PC-3 (cell line): Measurements from ENCODE around the gene SLC7A7.

Experiments used
- EZH2 ChIP-seq: fragments of 300-600 bp; sonication (generic); IDR thresholded peaks from one replicate; pipeline ENCODE4 v1.6.1; 2017; ENCODE audit warnings: antibody characterized with exemption, mild to moderate bottlenecking, low read length; ENCODE audit not compliant: unreplicated experiment
- EZH2phosphoT487 ChIP-seq: fragments of 300-600 bp; sonication (generic); IDR thresholded peaks from 2 replicates; pipeline ENCODE4 v1.6.1; 2018; ENCODE audit warnings: mild to moderate bottlenecking, antibody characterized with exemption, low read length, borderline replicate concordance
- TF ChIP-seq, protein P1 (sequence below): fragments of 300-600 bp; sonication (generic); conservative IDR thresholded peaks from 2 replicates; pipeline ENCODE4 v1.5.1; 2017; ENCODE audit warnings: antibody characterized with exemption, low read depth, mild to moderate bottlenecking, low read length

GRCh38 chr14:22842211-22843122 lies 27.2 kb upstream of the SLC7A7 start:
- TF ChIP-seq, protein P1, sequence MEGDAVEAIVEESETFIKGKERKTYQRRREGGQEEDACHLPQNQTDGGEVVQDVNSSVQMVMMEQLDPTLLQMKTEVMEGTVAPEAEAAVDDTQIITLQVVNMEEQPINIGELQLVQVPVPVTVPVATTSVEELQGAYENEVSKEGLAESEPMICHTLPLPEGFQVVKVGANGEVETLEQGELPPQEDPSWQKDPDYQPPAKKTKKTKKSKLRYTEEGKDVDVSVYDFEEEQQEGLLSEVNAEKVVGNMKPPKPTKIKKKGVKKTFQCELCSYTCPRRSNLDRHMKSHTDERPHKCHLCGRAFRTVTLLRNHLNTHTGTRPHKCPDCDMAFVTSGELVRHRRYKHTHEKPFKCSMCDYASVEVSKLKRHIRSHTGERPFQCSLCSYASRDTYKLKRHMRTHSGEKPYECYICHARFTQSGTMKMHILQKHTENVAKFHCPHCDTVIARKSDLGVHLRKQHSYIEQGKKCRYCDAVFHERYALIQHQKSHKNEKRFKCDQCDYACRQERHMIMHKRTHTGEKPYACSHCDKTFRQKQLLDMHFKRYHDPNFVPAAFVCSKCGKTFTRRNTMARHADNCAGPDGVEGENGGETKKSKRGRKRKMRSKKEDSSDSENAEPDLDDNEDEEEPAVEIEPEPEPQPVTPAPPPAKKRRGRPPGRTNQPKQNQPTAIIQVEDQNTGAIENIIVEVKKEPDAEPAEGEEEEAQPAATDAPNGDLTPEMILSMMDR: no peak
- TF ChIP-seq EZH2phosphoT487 (no peak), EZH2 (no peak)
